ENCODE results near the gene MYOD1. TPM values are rescaled to one million over a fixed set of nuclear protein-coding genes. Genes with fewer than 3 reads are reported as not detected.
A peak's percentile ranks its signal among the peaks of the same experiment; 100 is the strongest.

Gene MYOD1
- total RNA-seq, 2 donors from 2014 or later: 0.28 TPM; not detected in 1

GRCh38 chr11:17730608-17731462 is 11.5 kb downstream of the MYOD1 start:
- DNase-seq (ENCODE audit: low spot score): peak; percentile 92
- 17% methylated on average over 9 of the region's 9 CpGs for WGBS

GRCh38 chr11:17733261-17733660 is 13.9 kb downstream of the MYOD1 start:
- DNase-seq (ENCODE audit: low spot score): no peak
- Histone ChIP-seq H3K4me3 (no peak overlapping the region), H3K4me1 (replicated peaks) (no peaks in the 10 kb centered on the region), H3K27me3 (replicated peaks; ENCODE audit: insufficient read depth) (peaks cover 21% of the 10 kb centered on the region), H3K27ac (no peak overlapping the region), H3K36me3 (no peaks in the 10 kb centered on the region), H3K9me3 (no peaks in the 10 kb centered on the region)
- WGBS: 73% methylated on average over 4 of the region's 4 CpGs
- TF ChIP-seq POLR2A (IDR thresholded peaks at IDR 0.05) (no peak), POLR2AphosphoS5 (IDR thresholded peaks at IDR 0.05) (no peak)
- TF ChIP-seq, protein P1, sequence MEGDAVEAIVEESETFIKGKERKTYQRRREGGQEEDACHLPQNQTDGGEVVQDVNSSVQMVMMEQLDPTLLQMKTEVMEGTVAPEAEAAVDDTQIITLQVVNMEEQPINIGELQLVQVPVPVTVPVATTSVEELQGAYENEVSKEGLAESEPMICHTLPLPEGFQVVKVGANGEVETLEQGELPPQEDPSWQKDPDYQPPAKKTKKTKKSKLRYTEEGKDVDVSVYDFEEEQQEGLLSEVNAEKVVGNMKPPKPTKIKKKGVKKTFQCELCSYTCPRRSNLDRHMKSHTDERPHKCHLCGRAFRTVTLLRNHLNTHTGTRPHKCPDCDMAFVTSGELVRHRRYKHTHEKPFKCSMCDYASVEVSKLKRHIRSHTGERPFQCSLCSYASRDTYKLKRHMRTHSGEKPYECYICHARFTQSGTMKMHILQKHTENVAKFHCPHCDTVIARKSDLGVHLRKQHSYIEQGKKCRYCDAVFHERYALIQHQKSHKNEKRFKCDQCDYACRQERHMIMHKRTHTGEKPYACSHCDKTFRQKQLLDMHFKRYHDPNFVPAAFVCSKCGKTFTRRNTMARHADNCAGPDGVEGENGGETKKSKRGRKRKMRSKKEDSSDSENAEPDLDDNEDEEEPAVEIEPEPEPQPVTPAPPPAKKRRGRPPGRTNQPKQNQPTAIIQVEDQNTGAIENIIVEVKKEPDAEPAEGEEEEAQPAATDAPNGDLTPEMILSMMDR (IDR thresholded peaks at IDR 0.05): no peak
- intact Hi-C loops (cut with DNase I): loop anchor here (10.0 kb wide), 1 partner anchor 102 kb away; no protein-coding TSS in a partner anchor

More at GRCh38 chr11:17730608-17731462, 11.5 kb downstream of the MYOD1 start:
- no peaks in the 10 kb centered on the region for H3K4me1 ChIP-seq (replicated peaks)
- H3K4me3 ChIP-seq: no peak overlapping the region
- intact Hi-C loops (cut with DNase I): loop anchor here (2.0 to 10.0 kb wide), 2 partner anchors 104 to 248 kb away; no protein-coding TSS in a partner anchor
- H3K36me3 ChIP-seq: no peaks in the 10 kb centered on the region
- peak; percentile 87 for TF ChIP-seq POLR2AphosphoS5 (IDR thresholded peaks at IDR 0.05)
- no peak for TF ChIP-seq POLR2A (IDR thresholded peaks at IDR 0.05)
- TF ChIP-seq, protein P1 (IDR thresholded peaks at IDR 0.05): peak; percentile 65 to 95 (median 88)
- no peaks in the 10 kb centered on the region for H3K9me3 ChIP-seq
- H3K27ac ChIP-seq: no peak overlapping the region
- H3K27me3 ChIP-seq (replicated peaks; ENCODE audit: insufficient read depth): no peaks in the 10 kb centered on the region

DNA sequence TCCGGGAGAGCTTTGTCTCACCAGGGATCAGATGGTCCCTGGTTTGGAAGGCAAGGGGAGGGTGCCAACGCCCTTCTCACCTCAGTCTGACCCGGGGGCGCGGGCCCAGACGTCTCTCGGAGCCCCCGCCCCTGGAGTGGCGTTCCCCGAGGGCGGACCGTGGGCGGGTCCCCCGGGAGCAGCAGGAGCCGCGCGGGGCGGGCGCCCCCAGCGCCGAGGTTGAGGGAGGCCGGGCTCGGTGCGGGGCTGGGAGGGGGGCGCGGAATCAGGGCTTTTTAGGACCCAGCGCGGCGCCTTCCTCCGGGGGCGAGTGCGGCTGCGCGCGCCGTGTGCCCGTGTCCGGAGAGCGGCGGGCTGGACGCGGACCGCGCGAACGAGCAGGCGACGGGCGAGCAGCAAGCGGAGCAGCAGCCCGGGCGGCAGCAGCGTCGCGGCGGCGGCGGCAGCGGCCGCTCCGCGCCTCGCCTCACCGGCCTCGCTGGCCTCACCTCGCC is 15.1 kb downstream of the MYOD1 start, which contains the start of gene KCNC1:
TSS of gene KCNC1 (plus strand) at position 364 of the 494 bp plus-strand sequence. CDS start 1,222 bp downstream, outside the sequence.
- WGBS: 1% methylated on average over 8 of the region's 66 CpGs
- no peaks in the 10 kb centered on the region for H3K36me3 ChIP-seq
- no peaks in the 10 kb centered on the region for H3K9me3 ChIP-seq
- peak within 1 kb of the TSS in 1 of 2 donors; percentile 27 for H3K27ac ChIP-seq
- H3K4me1 ChIP-seq (replicated peaks): no peaks in the 10 kb centered on the region
- no peak for DNase-seq (ENCODE audit: low spot score)
- TF ChIP-seq POLR2AphosphoS5 (IDR thresholded peaks at IDR 0.05) (no peak), POLR2A (IDR thresholded peaks at IDR 0.05) (no peak)
- TF ChIP-seq, protein P1 (IDR thresholded peaks at IDR 0.05): no peak
- H3K27me3 ChIP-seq (replicated peaks; ENCODE audit: insufficient read depth): peaks cover 21% of the 10 kb centered on the region
- peak within 1 kb of the TSS; percentile 21 to 40 for H3K4me3 ChIP-seq
- intact Hi-C loops (cut with DNase I): loop anchor here (10.0 kb wide), 1 partner anchor 100 kb away; no protein-coding TSS in a partner anchor

GRCh38 chr11:17734986-17735817 is 15.8 kb downstream of the MYOD1 start:
- H3K9me3 ChIP-seq: no peaks in the 10 kb centered on the region
- DNase-seq (ENCODE audit: low spot score): peak; percentile 40
- H3K4me3 ChIP-seq: peak overlapping the region; percentile 21 to 40
- H3K27ac ChIP-seq: peak overlapping the region in 1 of 2 donors; percentile 27
- H3K36me3 ChIP-seq: no peaks in the 10 kb centered on the region
- peaks cover 21% of the 10 kb centered on the region for H3K27me3 ChIP-seq (replicated peaks; ENCODE audit: insufficient read depth)
- no peaks in the 10 kb centered on the region for H3K4me1 ChIP-seq (replicated peaks)
- under 1% methylated on average over 52 of the region's 73 CpGs for WGBS
- TF ChIP-seq, protein P1 (IDR thresholded peaks at IDR 0.05): no peak
- TF ChIP-seq POLR2A (IDR thresholded peaks at IDR 0.05) (no peak), POLR2AphosphoS5 (IDR thresholded peaks at IDR 0.05) (no peak)
- intact Hi-C loops (cut with DNase I): loop anchor here (10.0 kb wide), 1 partner anchor 100 kb away; no protein-coding TSS in a partner anchor
